GM23338 (cell line): ENCODE measurements around the gene RDH12.

Experiments used
- EZH2 ChIP-seq: fragments of 200-600 bp; sonication (generic); IDR thresholded peaks from one replicate; pipeline ENCODE4 v1.8.0; 2017; ENCODE audit warnings: antibody characterized with exemption, mild to moderate bottlenecking, low read depth; ENCODE audit not compliant: unreplicated experiment
- EZH2phosphoT487 ChIP-seq: fragments of 200-600 bp; sonication (generic); IDR thresholded peaks from one replicate; pipeline ENCODE4 v1.8.1; 2018; ENCODE audit warnings: antibody characterized with exemption; ENCODE audit not compliant: unreplicated experiment
- JUNB ChIP-seq: IDR thresholded peaks from one replicate; pipeline ENCODE4 v1.6.1; 2016; ENCODE audit warnings: antibody characterized with exemption; ENCODE audit not compliant: unreplicated experiment
- NANOG ChIP-seq: IDR thresholded peaks from 2 replicates; pipeline ENCODE4 v1.6.1; 2016; ENCODE audit warnings: antibody characterized with exemption, borderline replicate concordance
- POLR2AphosphoS5 ChIP-seq: IDR thresholded peaks from 2 replicates; pipeline ENCODE4 v1.6.1; 2016; ENCODE audit warnings: antibody characterized with exemption, low read depth
- STAT1 ChIP-seq: IDR thresholded peaks from one replicate; pipeline ENCODE4 v1.6.1; 2016; ENCODE audit warnings: antibody characterized with exemption; ENCODE audit not compliant: unreplicated experiment
- ZNF114 ChIP-seq: fragments of 250-450 bp; sonication (Bioruptor Pico); IDR thresholded peaks from 2 replicates; pipeline ENCODE4 v1.5.0; 2020; ENCODE audit warnings: mild to moderate bottlenecking, moderate library complexity
- ZNF331 ChIP-seq: fragments of 250-450 bp; sonication (Bioruptor Pico); IDR thresholded peaks from 2 replicates; pipeline ENCODE4 v1.5.0; 2020; ENCODE audit warnings: low read depth, mild to moderate bottlenecking, moderate library complexity
- TF ChIP-seq, protein P1 (sequence below), 2 experiments: fragments of 200-600 bp in 1 of 2; sonication (generic) in 1 of 2; conservative IDR thresholded peaks; 2 replicates each; pipeline versions ENCODE4 v1.5.1 to v1.6.1; 2016 to 2017; ENCODE audit warnings: antibody characterized with exemption in 2 of 2, low read depth in 2 of 2, mild to moderate bottlenecking in 2 of 2, moderate library complexity in 1 of 2

- TF ChIP-seq POLR2AphosphoS5 (no peak), EZH2 (no peak), EZH2phosphoT487 (no peak), STAT1 (no peak), ZNF331 (CRISPR knock-in tag) (no peak), NANOG (no peak), ZNF114 (CRISPR knock-in tag) (no peak), JUNB (no peak)
- TF ChIP-seq, protein P1, sequence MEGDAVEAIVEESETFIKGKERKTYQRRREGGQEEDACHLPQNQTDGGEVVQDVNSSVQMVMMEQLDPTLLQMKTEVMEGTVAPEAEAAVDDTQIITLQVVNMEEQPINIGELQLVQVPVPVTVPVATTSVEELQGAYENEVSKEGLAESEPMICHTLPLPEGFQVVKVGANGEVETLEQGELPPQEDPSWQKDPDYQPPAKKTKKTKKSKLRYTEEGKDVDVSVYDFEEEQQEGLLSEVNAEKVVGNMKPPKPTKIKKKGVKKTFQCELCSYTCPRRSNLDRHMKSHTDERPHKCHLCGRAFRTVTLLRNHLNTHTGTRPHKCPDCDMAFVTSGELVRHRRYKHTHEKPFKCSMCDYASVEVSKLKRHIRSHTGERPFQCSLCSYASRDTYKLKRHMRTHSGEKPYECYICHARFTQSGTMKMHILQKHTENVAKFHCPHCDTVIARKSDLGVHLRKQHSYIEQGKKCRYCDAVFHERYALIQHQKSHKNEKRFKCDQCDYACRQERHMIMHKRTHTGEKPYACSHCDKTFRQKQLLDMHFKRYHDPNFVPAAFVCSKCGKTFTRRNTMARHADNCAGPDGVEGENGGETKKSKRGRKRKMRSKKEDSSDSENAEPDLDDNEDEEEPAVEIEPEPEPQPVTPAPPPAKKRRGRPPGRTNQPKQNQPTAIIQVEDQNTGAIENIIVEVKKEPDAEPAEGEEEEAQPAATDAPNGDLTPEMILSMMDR (conservative IDR thresholded peaks at IDR 0.05; ENCODE audit: low read depth in 2 of 2): no peak
Observed at GRCh38 chr14:67762051-67762450, 60.4 kb downstream of the RDH12 start.
